Naive thymus-derived CD4-positive, alpha-beta T cell (primary cell): ENCODE data around the gene SPON2. TPM values are rescaled to one million over a fixed set of nuclear protein-coding genes. Genes with fewer than 3 reads are reported as not detected.

Source experiments
- ATAC-seq: fragments of 150-1000 bp; cut with Tn5 transposase; 2 replicates; pipeline ENCODE4 v1.10.0; 2021; ENCODE audit warnings: mild to moderate bottlenecking, moderate library complexity
- CTCF ChIA-PET: fragments of 350-600 bp; sonication (Branson Sonifier 250); formaldehyde crosslinking; loops from one replicate; lab custom pipeline; 2021; ENCODE audit warnings: antibody characterized with exemption; lab: Charles Lee
- POLR2A ChIA-PET: fragments of 350-600 bp; sonication (Branson Sonifier 250); formaldehyde crosslinking; loops from one replicate; lab custom pipeline; 2021; ENCODE audit warnings: antibody characterized with exemption, inconsistent platforms; lab: Charles Lee
- DNase-seq, 9 donors: peaks; one replicate each; pipeline versions ENCODE4 v3.0.0 to v3.0.0-alpha.2; 2020 to 2022; ENCODE audit warnings: mixed read lengths in 1 of 9
- H3K27ac ChIP-seq: one replicate; pipeline ENCODE4 v1.7.0; 2013; ENCODE audit warnings: mild to moderate bottlenecking, low read depth, low read length, moderate library complexity
- H3K27me3 ChIP-seq, 2 donors: one replicate each; pipeline ENCODE4 v1.7.0; 2013; ENCODE audit warnings: low read length in 2 of 2, mild to moderate bottlenecking in 2 of 2, moderate library complexity in 2 of 2; ENCODE audit not compliant: control insufficient read depth in 2 of 2, insufficient read depth in 2 of 2
- H3K36me3 ChIP-seq, 3 experiments: 1 replicate in 2 of 3; 2 replicates in 1 of 3; pipeline ENCODE4 v1.7.0; 2013; ENCODE audit warnings: low read length in 3 of 3, mild to moderate bottlenecking in 3 of 3, moderate library complexity in 1 of 3; ENCODE audit not compliant: insufficient read depth in 3 of 3, control insufficient read depth in 2 of 3
- H3K4me1 ChIP-seq, 2 donors: one replicate each; pipeline ENCODE4 v1.7.0; 2013; ENCODE audit warnings: low read length in 2 of 2, mild to moderate bottlenecking in 2 of 2, moderate library complexity in 1 of 2; ENCODE audit not compliant: control insufficient read depth in 2 of 2, insufficient read depth in 2 of 2
- H3K4me3 ChIP-seq: 2 replicates; pipeline ENCODE4 v1.7.0; 2013; ENCODE audit warnings: mild to moderate bottlenecking, low read length
- H3K9me3 ChIP-seq, 3 experiments: 1 replicate in 2 of 3; 2 replicates in 1 of 3; pipeline ENCODE4 v1.7.0; 2013; ENCODE audit warnings: low read length in 3 of 3; ENCODE audit not compliant: control insufficient read depth in 2 of 3
- H3K27ac Mint-ChIP-seq, 9 donors: one replicate each; pipeline ENCODE4 v1.8.0; 2020 to 2022; ENCODE audit warnings: mixed read lengths in 9 of 9, mild to moderate bottlenecking in 8 of 9, moderate library complexity in 5 of 9, inconsistent platforms in 2 of 9
- H3K27me3 Mint-ChIP-seq, 5 donors: one replicate each; pipeline ENCODE4 v1.8.0; 2021 to 2022; ENCODE audit warnings: mixed read lengths in 5 of 5, mild to moderate bottlenecking in 1 of 5
- H3K36me3 Mint-ChIP-seq, 5 donors: one replicate each; pipeline ENCODE4 v1.8.0; 2020 to 2022; ENCODE audit warnings: mixed read lengths in 5 of 5, mild to moderate bottlenecking in 3 of 5, inconsistent platforms in 1 of 5
- H3K4me1 Mint-ChIP-seq, 7 donors: one replicate each; pipeline ENCODE4 v1.8.0; 2020 to 2022; ENCODE audit warnings: mixed read lengths in 7 of 7, mild to moderate bottlenecking in 3 of 7, inconsistent platforms in 1 of 7
- H3K4me3 Mint-ChIP-seq, 10 donors: one replicate each; pipeline ENCODE4 v1.8.0; 2020 to 2022; ENCODE audit warnings: mild to moderate bottlenecking in 10 of 10, mixed read lengths in 10 of 10, moderate library complexity in 6 of 10, inconsistent platforms in 2 of 10
- H3K9me3 Mint-ChIP-seq, 11 donors: one replicate each; pipeline ENCODE4 v1.8.0; 2020 to 2022; ENCODE audit warnings: mixed read lengths in 11 of 11, mild to moderate bottlenecking in 4 of 11, inconsistent platforms in 1 of 11, moderate library complexity in 1 of 11
- intact Hi-C, 2 donors: fragments of 100-400 bp; cut with micrococcal nuclease; formaldehyde crosslinking; loops; one replicate each; pipeline ENCODE4 v1.15.1; 2023
- polyA plus RNA-seq, 2 donors: library from polyadenylated mRNA; unstranded; fragments of 300-500 nt; fragmentation: Illumina TruSeq; gene quantifications; one replicate each; pipeline ENCODE4 v1.2.3, GENCODE V29; 2021
- total RNA-seq, 6 experiments: library from RNA in 5 of 6; stranded (reverse) in 5 of 6; gene quantifications; 1 replicate in 5 of 6; 2 replicates in 1 of 6; pipeline ENCODE4 v1.2.3 and lab custom pipeline; 2021 to 2026

Gene SPON2
- total and polyA plus RNA-seq, 7 experiments from 2014 or later = 2.8 to 79.1 (median 6.5) TPM

DNA sequence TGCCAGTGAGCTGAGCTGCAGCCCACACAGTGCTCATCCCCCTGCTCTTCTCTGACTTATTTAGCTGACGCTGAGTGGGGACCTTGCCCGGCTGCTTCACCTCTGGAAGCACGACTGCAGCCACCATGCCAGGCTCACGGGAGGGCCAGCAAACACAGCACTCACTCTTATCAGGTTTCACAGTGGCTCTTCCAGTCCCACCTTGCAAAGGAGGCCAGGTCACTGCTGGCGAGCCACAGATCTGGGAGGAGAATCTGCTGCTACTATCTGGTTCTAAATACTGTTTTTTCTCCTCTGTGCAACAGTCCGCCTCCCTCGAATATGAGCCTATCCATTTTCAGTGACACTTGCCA lies 6.7 kb upstream of the SPON2 start:
- Histone ChIP-seq H3K27me3 (no peaks in the 10 kb centered on the region), H3K27ac (no peak overlapping the region), H3K4me3 (no peak overlapping the region), H3K4me1 (peaks cover 0 to 42% of the 10 kb centered on the region in 2 donors), H3K36me3 (no peaks in the 10 kb centered on the region), H3K9me3 (peaks cover 0 to 4% (median 0%) of the 10 kb centered on the region in 3 experiments)
- Mint-ChIP-seq H3K4me1 (peaks cover under 1 to 30% (median 5%) of the 10 kb centered on the region in 7 donors), H3K4me3 (no peak overlapping the region), H3K9me3 (peaks cover 4 to 30% (median 19%) of the 10 kb centered on the region in 11 donors), H3K27ac (no peak overlapping the region), H3K36me3 (peaks cover 17 to 40% (median 21%) of the 10 kb centered on the region in 5 donors), H3K27me3 (peaks cover 0 to 6% (median 0%) of the 10 kb centered on the region in 5 donors)
- intact Hi-C loops = no loop called here
- ATAC-seq = no peak
- POLR2A ChIA-PET = no interaction called here
- no peak for DNase-seq
- CTCF ChIA-PET = interaction anchor here (0.6 to 1.2 kb wide), 2 partner anchors 11 to 78 kb away, joined by 3 read pairs; no protein-coding TSS in a partner anchor

DNA sequence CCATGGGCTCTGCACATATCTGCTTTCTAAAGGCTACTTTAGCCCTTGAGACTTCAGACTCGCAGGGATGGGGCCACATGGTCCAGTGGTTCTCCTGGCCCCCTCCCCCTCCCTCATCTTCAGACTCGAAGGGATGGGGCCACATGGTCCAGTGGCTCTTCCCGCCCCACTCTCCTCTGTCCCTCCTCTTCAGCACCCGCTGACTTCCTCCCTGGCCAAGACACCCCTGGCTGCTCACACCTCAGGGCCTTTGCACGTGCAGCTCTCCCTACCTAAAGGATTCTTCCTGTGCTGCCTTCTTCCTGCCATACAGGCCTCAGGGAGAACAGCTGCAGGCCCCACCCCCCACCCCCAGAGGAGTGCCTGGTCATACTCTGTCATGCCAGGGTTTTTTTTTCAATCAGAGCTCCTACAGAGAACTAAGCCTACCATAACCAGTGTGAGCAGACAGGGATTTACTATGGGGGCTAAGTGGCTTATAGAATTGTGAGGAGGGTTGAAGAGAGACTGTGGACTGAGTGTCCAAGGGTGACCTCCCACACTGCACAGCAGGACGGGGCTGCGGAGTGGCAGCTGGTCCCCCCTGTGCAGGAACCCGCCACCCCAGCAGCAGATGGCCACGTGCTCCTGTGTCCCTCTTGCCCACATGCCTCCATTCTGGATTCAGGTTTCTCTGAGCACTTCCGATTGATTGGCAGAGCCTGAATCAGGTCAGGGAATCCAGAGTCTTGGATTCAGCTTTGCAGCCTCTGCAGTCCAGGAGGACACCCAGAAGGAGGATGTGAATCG lies 6.1 kb upstream of the SPON2 start:
- no peaks in the 10 kb centered on the region for H3K27me3 ChIP-seq
- Mint-ChIP-seq H3K4me1 (peaks cover 0 to 34% (median 6%) of the 10 kb centered on the region in 7 donors), H3K27me3 (peaks cover 0 to 6% (median 4%) of the 10 kb centered on the region in 5 donors), H3K27ac (no peak overlapping the region), H3K4me3 (no peak overlapping the region), H3K9me3 (peaks cover 4 to 30% (median 19%) of the 10 kb centered on the region in 11 donors), H3K36me3 (peaks cover 17 to 40% (median 21%) of the 10 kb centered on the region in 5 donors)
- peaks cover 0 to 4% (median 0%) of the 10 kb centered on the region in 3 experiments for H3K9me3 ChIP-seq
- DNase-seq = no peak
- no peak overlapping the region for H3K4me3 ChIP-seq
- H3K4me1 ChIP-seq = peaks cover 0 to 37% of the 10 kb centered on the region in 2 donors
- H3K36me3 ChIP-seq = no peaks in the 10 kb centered on the region
- ChIA-PET CTCF (interaction anchor here (0.6 to 1.2 kb wide), 2 partner anchors 11 to 79 kb away, joined by 3 read pairs; no protein-coding TSS in a partner anchor), POLR2A (no interaction called here)
- ATAC-seq = no peak
- H3K27ac ChIP-seq = no peak overlapping the region
- intact Hi-C loops = no loop called here

DNA sequence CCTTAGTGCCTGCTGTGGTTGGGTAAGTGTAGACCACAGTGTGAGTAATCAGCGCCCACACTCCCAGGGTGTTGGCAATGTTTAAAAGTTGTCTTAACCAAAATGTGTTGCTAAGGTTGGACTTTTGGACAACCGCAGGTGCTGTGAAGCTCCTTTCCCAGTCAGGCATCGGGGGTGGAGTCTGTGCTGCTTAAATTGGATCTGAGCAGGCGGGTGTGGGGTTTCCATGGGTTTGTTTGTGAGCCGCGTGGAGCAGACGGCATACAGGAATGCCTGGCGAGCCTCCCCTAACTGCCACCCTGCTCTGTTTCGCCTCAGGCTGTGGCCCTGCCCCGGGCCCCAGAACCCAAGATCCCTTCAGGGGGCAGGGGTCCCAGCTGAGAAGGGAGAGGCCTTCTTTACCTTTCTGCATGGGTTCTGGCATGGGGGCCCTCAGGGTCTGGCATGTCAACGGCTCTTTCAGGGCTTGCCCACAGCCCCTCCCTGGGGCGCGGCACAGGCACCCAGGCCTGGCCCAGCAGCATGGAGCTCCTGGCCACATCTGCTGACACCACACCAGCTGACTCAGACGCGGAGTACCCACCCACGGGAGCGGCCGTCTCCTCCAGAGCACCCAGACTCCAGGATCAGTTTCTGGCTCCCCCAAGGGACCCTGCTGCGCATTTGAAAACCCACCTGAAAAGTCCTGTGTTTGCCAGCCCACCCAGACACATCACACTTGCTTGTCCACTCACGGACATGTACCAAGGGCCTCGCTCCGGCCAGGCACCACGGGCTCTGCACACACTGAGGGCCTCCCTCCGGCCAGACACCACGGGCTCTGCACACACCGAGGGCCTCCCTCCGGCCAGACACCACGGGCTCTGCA lies 5.1 kb upstream of the SPON2 start:
- peak; percentile 74 for ATAC-seq
- Histone ChIP-seq H3K27ac (no peak overlapping the region), H3K27me3 (peaks cover 0 to under 1% of the 10 kb centered on the region in 2 donors), H3K4me3 (no peak overlapping the region), H3K4me1 (peaks cover 0 to 38% of the 10 kb centered on the region in 2 donors), H3K9me3 (peaks cover 0 to 4% (median 0%) of the 10 kb centered on the region in 3 experiments), H3K36me3 (no peaks in the 10 kb centered on the region)
- Mint-ChIP-seq H3K27me3 (peaks cover 0 to 14% (median 6%) of the 10 kb centered on the region in 5 donors), H3K9me3 (peaks cover 4 to 28% (median 16%) of the 10 kb centered on the region in 11 donors), H3K36me3 (peaks cover 14 to 38% (median 19%) of the 10 kb centered on the region in 5 donors), H3K4me1 (peaks cover 0 to 28% (median 6%) of the 10 kb centered on the region in 7 donors), H3K27ac (no peak overlapping the region), H3K4me3 (no peak overlapping the region)
- ChIA-PET POLR2A (no interaction called here), CTCF (no interaction called here)
- no peak for DNase-seq
- intact Hi-C loops = no loop called here

DNA sequence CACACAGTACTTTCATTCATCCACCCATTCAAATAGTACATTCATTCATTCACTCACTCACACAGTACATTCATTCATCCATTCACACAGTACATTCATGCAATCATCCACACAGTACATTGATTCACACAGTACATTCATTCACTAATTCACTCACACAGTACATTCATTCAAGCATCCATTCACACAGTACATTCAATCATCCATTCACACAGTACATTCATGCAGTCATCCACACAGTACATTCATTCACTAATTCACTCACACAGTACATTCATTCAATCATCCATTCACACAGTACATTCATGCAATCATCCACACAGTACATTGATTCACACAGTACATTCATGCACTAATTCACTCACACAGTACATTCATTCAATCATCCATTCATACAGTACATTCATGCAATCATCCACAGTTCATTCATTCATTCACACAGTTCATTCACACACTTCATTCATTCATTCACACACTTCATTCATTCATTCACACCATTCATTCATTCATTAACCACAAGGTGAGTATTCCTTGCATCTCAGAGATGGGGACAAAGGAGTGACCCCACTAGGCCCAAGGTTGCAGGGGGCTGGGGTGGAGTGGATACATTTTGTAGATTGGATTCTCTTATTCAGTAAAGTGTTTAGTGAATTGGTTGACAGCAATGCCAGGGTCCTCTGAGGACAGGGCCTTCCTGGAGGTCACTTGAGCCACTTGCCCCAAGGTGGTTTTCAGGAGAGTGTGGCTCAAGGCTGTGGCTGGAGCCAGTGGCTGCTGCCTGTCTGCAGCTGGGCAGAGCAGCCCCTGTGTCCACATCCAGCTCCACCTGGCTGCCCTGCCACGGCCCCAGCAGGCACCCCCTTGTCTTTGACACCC lies 4.3 kb upstream of the SPON2 start:
- intact Hi-C loops = no loop called here
- no peak overlapping the region for H3K27ac ChIP-seq
- Mint-ChIP-seq H3K27me3 (peaks cover 2 to 16% (median 6%) of the 10 kb centered on the region in 5 donors), H3K4me3 (no peak overlapping the region), H3K4me1 (peaks cover 0 to 22% (median 2%) of the 10 kb centered on the region in 7 donors), H3K27ac (peak overlapping the region in 1 of 9 donors; percentile 3), H3K9me3 (peaks cover 2 to 20% (median 12%) of the 10 kb centered on the region in 11 donors), H3K36me3 (peaks cover 10 to 29% (median 14%) of the 10 kb centered on the region in 5 donors)
- peaks cover 0 to 38% of the 10 kb centered on the region in 2 donors for H3K4me1 ChIP-seq
- CTCF ChIA-PET = no interaction called here
- H3K27me3 ChIP-seq = peaks cover 0 to 6% of the 10 kb centered on the region in 2 donors
- ATAC-seq (peak; percentile 5), DNase-seq (no peak)
- H3K9me3 ChIP-seq = peaks cover 0 to 4% (median 0%) of the 10 kb centered on the region in 3 experiments
- POLR2A ChIA-PET = no interaction called here
- H3K4me3 ChIP-seq = no peak overlapping the region
- H3K36me3 ChIP-seq = no peaks in the 10 kb centered on the region

DNA sequence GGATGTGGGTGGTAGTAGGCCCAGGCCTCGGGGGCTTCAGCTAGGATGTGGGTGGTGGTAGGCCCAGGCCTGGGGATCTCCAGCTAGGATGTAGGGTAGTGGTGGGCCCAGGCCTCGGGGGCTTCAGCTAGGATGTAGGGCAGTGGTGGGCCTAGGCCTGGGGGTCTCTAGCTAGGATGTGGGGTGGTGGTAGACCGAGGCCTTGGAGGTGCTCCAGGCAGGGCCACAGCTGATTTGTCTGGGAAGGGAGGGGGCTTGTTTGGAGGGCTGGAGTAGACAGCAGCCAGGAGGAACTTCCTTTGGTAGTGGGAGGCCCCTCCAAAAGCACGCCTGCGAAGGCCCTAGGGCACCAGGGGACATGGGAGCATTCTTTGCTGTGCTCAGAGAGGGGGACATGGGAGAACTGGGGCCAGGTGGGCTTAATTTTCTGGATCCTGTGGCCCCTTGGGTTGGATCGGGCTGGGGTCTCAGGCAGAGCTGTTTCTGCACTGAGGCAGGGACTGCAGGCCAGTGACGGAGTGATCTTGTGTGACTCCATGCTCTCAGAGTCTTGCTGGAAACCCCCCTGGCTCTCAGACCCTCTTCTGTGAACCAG lies 3.3 kb upstream of the SPON2 start:
- Histone ChIP-seq H3K27me3 (peaks cover 0 to 7% of the 10 kb centered on the region in 2 donors), H3K27ac (no peak overlapping the region), H3K4me1 (peaks cover 0 to 38% of the 10 kb centered on the region in 2 donors), H3K9me3 (no peaks in the 10 kb centered on the region), H3K4me3 (no peak overlapping the region), H3K36me3 (no peaks in the 10 kb centered on the region)
- Mint-ChIP-seq H3K27me3 (peaks cover 4 to 20% (median 6%) of the 10 kb centered on the region in 5 donors), H3K4me1 (peaks cover 0 to 15% (median 4%) of the 10 kb centered on the region in 7 donors), H3K4me3 (no peak overlapping the region), H3K27ac (no peak overlapping the region), H3K9me3 (peaks cover 0 to 12% (median 7%) of the 10 kb centered on the region in 11 donors), H3K36me3 (peaks cover 4 to 20% (median 8%) of the 10 kb centered on the region in 5 donors)
- POLR2A ChIA-PET = interaction anchor here (0.6 kb wide), 2 partner anchors 28 to 413 kb away, joined by 3 read pairs; no protein-coding TSS in a partner anchor
- CTCF ChIA-PET = interaction anchor here (0.5 kb wide), 1 partner anchor 713 kb away, joined by 3 read pairs; no protein-coding TSS in a partner anchor
- no peak for ATAC-seq
- no peak for DNase-seq
- intact Hi-C loops = no loop called here
